Gastrocnemius medialis (tissue), 4 donors: ENCODE data around the gene ENO1. TPM values are rescaled to one million over a fixed set of nuclear protein-coding genes. Genes with fewer than 3 reads are reported as not detected.

ENCODE experiments used
- ATAC-seq, 2 donors: fragments of 150-250 bp; one replicate each; pipeline ENCODE4 v1.9.1; 2016
- DNase-seq, 2 donors: peaks; one replicate each; pipeline ENCODE4 v3.0.0-alpha.2; 2019
- H3K27ac ChIP-seq, 4 donors: fragments of 200-600 bp; sonication (generic); 1 replicate in 1 of 4; 2 replicates in 3 of 4; pipeline ENCODE4 v1.5.1; 2016 to 2018; ENCODE audit warnings: mild to moderate bottlenecking in 2 of 4, moderate library complexity in 1 of 4
- H3K27me3 ChIP-seq, 3 donors: fragments of 200-600 bp; sonication (generic) in 2 of 3; 1 replicate in 1 of 3; 2 replicates in 2 of 3; pipeline versions ENCODE4 v1.5.1 to v1.6.0; 2016 to 2019; ENCODE audit warnings: mild to moderate bottlenecking in 1 of 3, moderate library complexity in 1 of 3
- H3K36me3 ChIP-seq, 2 donors: fragments of 200-600 bp; sonication (generic) in 1 of 2; one replicate each; pipeline ENCODE4 v1.5.1; 2017 to 2018
- H3K4me1 ChIP-seq, 2 donors: fragments of 200-600 bp; sonication (generic) in 1 of 2; one replicate each; pipeline ENCODE4 v1.5.1; 2016 to 2017; ENCODE audit warnings: mild to moderate bottlenecking in 2 of 2
- H3K4me3 ChIP-seq, 4 donors: fragments of 200-600 bp; sonication (generic) in 3 of 4; 1 replicate in 1 of 4; 2 replicates in 3 of 4; pipeline ENCODE4 v1.5.1; 2016 to 2019; ENCODE audit warnings: mild to moderate bottlenecking in 2 of 4
- H3K9me3 ChIP-seq, 3 donors: fragments of 200-600 bp; sonication (generic) in 2 of 3; 1 replicate in 1 of 3; 2 replicates in 2 of 3; pipeline ENCODE4 v1.5.1; 2016 to 2019
- CTCF ChIP-seq, 5 experiments: fragments of 450-650 bp in 3 of 5; fragments of 200-600 bp in 2 of 5; sonication (generic) in 2 of 5; IDR thresholded peaks in 4 of 5; conservative IDR thresholded peaks in 1 of 5; 1 replicate in 4 of 5; 2 replicates in 1 of 5; pipeline ENCODE4 v1.5.1; 2016 to 2019; ENCODE audit warnings: antibody characterized with exemption in 5 of 5, mild to moderate bottlenecking in 3 of 5, moderate library complexity in 3 of 5
- POLR2A ChIP-seq, 2 donors: fragments of 450-650 bp; IDR thresholded peaks; one replicate each; pipeline ENCODE4 v1.6.1; 2017; ENCODE audit warnings: antibody characterized with exemption in 2 of 2, mild to moderate bottlenecking in 2 of 2, moderate library complexity in 2 of 2
- in situ Hi-C, 4 donors: fragments of 200-750 bp; cut with MboI; loops; one replicate each; pipeline versions ENCODE4 v1.15.0 to v1.8.0; 2017; ENCODE audit warnings: low sequenced_read_pairs in 4 of 4
- intact Hi-C: fragments of 100-400 bp; cut with DNase I; formaldehyde crosslinking; loops from one replicate; pipeline ENCODE4 v1.15.1; 2023; ENCODE audit warnings: low total_unique reads
- total RNA-seq, 4 donors: library from RNA; depleted of rRNA; stranded (reverse); fragments of >200 nt; gene quantifications; one replicate each; pipeline versions ENCODE4 v1.1.0 to v1.2.3, GENCODE V29; 2016

The ENO1 gene
- total RNA-seq, 4 donors from 2014 or later, result 112 to 354 (median 209) TPM

- no peak overlapping the region for H3K27ac ChIP-seq
- H3K27me3 ChIP-seq, result no peaks in the 10 kb centered on the region
- no peak for DNase-seq
- H3K9me3 ChIP-seq, result no peaks in the 10 kb centered on the region
- in situ Hi-C loops (loop anchor here in 1 of 4 donors (25.0 kb wide), 1 partner anchor 134 kb away; no protein-coding TSS in a partner anchor), intact Hi-C loops (loop anchor here (5.0 kb wide), 1 partner anchor 114 kb away; no protein-coding TSS in a partner anchor)
- H3K4me3 ChIP-seq, result no peak overlapping the region
- TF ChIP-seq CTCF (IDR thresholded peaks at IDR 0.05 in 4 of 5, conservative IDR thresholded peaks at IDR 0.05 in 1 of 5) (no peak), POLR2A (IDR thresholded peaks at IDR 0.05) (no peak)
- peaks cover 24 to 29% of the 10 kb centered on the region in 2 donors for H3K4me1 ChIP-seq
- H3K36me3 ChIP-seq, result no peaks in the 10 kb centered on the region
- ATAC-seq, result no peak
Measured at GRCh38 chr1:8846263-8846662, 32.2 kb downstream of the ENO1 start.

DNA sequence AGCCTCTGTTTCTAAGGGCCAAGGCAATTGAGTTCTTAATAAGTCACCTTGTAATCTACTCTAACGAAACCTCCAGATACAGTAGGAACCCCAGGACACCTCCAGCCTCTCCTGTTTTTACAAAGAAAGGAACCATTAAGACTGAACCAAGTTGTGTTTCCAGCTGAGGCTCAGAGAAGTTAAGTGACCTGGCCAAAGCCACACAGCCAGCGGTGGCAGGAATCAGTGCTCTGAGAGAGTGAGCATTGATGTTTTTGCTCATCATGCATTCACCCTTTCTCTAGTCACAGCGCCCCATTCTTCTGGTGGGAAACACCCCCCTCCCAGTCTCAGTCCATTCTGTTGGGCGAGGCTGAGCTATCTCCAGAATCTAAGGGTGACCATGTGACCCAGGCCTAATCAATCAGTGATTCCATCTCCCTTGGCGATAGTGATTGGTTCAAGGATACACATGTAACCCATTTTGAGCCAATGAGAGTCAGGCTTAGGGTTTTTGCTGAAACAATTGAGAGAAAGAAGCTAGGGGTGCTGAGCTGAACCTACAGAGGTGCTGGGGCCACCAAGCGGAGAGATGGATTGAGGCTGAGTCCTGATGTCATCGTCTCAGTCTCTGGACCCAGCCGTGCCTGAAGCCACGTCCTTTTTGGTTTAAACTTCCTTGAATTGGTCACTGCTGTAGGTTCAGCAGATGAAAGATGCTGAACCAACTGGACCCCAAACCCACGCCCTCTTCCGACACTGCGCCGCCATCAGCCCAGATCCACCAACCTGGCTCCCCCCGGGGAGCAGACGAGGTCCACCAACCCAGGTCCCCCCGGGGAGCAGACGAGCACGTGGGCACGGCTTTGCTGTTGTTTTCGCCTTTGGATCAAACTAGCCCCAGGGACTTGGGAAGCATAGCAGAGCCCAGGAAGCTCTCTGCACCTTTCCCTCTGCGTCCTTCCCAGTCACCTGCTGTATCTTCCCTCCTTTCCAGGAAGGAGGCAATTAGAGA lies 33.1 kb downstream of the ENO1 start:
- no peak for DNase-seq
- peak overlapping the region in 3 of 4 donors; percentile 50 to 82 (median 68) for H3K27ac ChIP-seq
- H3K27me3 ChIP-seq, result no peaks in the 10 kb centered on the region
- ATAC-seq, result no peak
- H3K36me3 ChIP-seq, result no peaks in the 10 kb centered on the region
- intact Hi-C loops (loop anchor here (5.0 kb wide), 1 partner anchor 113 kb away; no protein-coding TSS in a partner anchor), in situ Hi-C loops (loop anchor here in 1 of 4 donors (25.0 kb wide), 1 partner anchor 133 kb away; no protein-coding TSS in a partner anchor)
- H3K4me3 ChIP-seq, result no peak overlapping the region
- H3K4me1 ChIP-seq, result peaks cover 24 to 29% of the 10 kb centered on the region in 2 donors
- TF ChIP-seq CTCF (IDR thresholded peaks at IDR 0.05 in 4 of 5, conservative IDR thresholded peaks at IDR 0.05 in 1 of 5) (no peak), POLR2A (IDR thresholded peaks at IDR 0.05) (no peak)
- no peaks in the 10 kb centered on the region for H3K9me3 ChIP-seq

- Histone ChIP-seq H3K4me3 (no peak overlapping the region), H3K4me1 (peaks cover 24 to 29% of the 10 kb centered on the region in 2 donors), H3K27ac (peak overlapping the region; percentile 50 to 82 (median 70)), H3K36me3 (no peaks in the 10 kb centered on the region), H3K27me3 (no peaks in the 10 kb centered on the region), H3K9me3 (no peaks in the 10 kb centered on the region)
- in situ Hi-C loops (loop anchor here in 1 of 4 donors (25.0 kb wide), 1 partner anchor 132 kb away; no protein-coding TSS in a partner anchor), intact Hi-C loops (loop anchor here (5.0 kb wide), 1 partner anchor 112 kb away; no protein-coding TSS in a partner anchor)
- TF ChIP-seq CTCF (IDR thresholded peaks at IDR 0.05 in 4 of 5, conservative IDR thresholded peaks at IDR 0.05 in 1 of 5), result no peak
- TF ChIP-seq POLR2A (IDR thresholded peaks at IDR 0.05), result peak; percentile 39 to 49
- DNase-seq (peak; percentile 70 to 83), ATAC-seq (peak; percentile 66 to 72)
Measured at GRCh38 chr1:8844501-8845006, 33.9 kb downstream of the ENO1 start.

GRCh38 chr1:8841395-8841794 lies 37.1 kb downstream of the ENO1 start:
- DNase-seq (no peak), ATAC-seq (no peak)
- in situ Hi-C loops (loop anchor here in 1 of 4 donors (25.0 kb wide), 1 partner anchor 129 kb away; no protein-coding TSS in a partner anchor), intact Hi-C loops (no loop called here)
- Histone ChIP-seq H3K4me1 (peaks cover 13 to 14% of the 10 kb centered on the region in 2 donors), H3K36me3 (no peaks in the 10 kb centered on the region), H3K27me3 (no peaks in the 10 kb centered on the region), H3K4me3 (no peak overlapping the region), H3K27ac (no peak overlapping the region), H3K9me3 (no peaks in the 10 kb centered on the region)
- TF ChIP-seq CTCF (IDR thresholded peaks at IDR 0.05 in 4 of 5, conservative IDR thresholded peaks at IDR 0.05 in 1 of 5) (no peak), POLR2A (IDR thresholded peaks at IDR 0.05) (no peak)
